MM.1S (cell line): ENCODE data around the gene SCIMP.

Experiments used
- EZH2 ChIP-seq: fragments of 300-600 bp; sonication (generic); optimal IDR thresholded peaks from 2 replicates; pipeline ENCODE3; 2017; ENCODE audit warnings: low read depth, mild to moderate bottlenecking, antibody characterized with exemption, low read length, mixed read lengths
- EZH2phosphoT487 ChIP-seq: fragments of 300-600 bp; sonication (generic); IDR thresholded peaks from 2 replicates; pipeline ENCODE4 v1.6.1; 2018; ENCODE audit warnings: antibody characterized with exemption, low read length
- TF ChIP-seq, protein P1 (sequence below): fragments of 300-600 bp; sonication (generic); IDR thresholded peaks from 2 replicates; pipeline ENCODE4 v1.5.1; 2016; ENCODE audit warnings: antibody characterized with exemption, low read length, mixed read lengths

DNA sequence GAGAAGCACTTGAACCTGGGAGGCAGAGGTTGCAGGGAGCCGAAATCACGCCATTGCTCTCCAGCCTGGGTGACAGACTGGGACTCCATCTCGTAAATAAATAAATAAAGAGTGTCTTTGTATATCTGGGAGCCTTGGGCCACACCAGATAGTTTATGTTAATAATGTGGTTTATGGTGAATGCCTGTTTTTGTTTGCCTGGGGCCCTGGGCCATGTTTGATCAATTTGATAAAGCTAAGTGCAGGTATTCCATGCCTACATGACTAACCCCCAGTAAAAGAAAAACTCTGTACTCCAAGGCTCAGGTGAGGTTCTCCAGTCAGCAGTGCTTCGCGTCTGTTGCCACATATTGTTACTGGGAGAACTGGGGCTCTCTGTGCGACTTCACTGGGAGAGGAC lies 15.1 kb downstream of the SCIMP start:
- TF ChIP-seq, protein P1, sequence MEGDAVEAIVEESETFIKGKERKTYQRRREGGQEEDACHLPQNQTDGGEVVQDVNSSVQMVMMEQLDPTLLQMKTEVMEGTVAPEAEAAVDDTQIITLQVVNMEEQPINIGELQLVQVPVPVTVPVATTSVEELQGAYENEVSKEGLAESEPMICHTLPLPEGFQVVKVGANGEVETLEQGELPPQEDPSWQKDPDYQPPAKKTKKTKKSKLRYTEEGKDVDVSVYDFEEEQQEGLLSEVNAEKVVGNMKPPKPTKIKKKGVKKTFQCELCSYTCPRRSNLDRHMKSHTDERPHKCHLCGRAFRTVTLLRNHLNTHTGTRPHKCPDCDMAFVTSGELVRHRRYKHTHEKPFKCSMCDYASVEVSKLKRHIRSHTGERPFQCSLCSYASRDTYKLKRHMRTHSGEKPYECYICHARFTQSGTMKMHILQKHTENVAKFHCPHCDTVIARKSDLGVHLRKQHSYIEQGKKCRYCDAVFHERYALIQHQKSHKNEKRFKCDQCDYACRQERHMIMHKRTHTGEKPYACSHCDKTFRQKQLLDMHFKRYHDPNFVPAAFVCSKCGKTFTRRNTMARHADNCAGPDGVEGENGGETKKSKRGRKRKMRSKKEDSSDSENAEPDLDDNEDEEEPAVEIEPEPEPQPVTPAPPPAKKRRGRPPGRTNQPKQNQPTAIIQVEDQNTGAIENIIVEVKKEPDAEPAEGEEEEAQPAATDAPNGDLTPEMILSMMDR: no peak
- TF ChIP-seq EZH2 (no peak), EZH2phosphoT487 (no peak)
